Brain microvascular endothelial cell (primary cell): ENCODE results near the gene ALKBH5.

ENCODE experiments used
- DNase-seq: peaks from one replicate; pipeline ENCODE4 v3.0.0-alpha.2; 2020
- H3K27ac ChIP-seq: fragments of 250-450 bp; sonication (Bioruptor Pico); 2 replicates; pipeline ENCODE4 v1.5.1; 2020; ENCODE audit warnings: mild to moderate bottlenecking, moderate library complexity
- H3K27me3 ChIP-seq: fragments of 250-450 bp; sonication (Bioruptor Pico); replicated peaks from 2 replicates; pipeline ENCODE4 v1.5.1; 2020; ENCODE audit warnings: mild to moderate bottlenecking
- H3K36me3 ChIP-seq: fragments of 250-450 bp; sonication (Bioruptor Pico); replicated peaks from 2 replicates; pipeline ENCODE4 v1.5.1; 2020; ENCODE audit warnings: mild to moderate bottlenecking
- H3K4me3 ChIP-seq: 2 replicates; pipeline ENCODE4 v1.5.1; 2011; ENCODE audit warnings: low read depth, mild to moderate bottlenecking, control low read depth, low read length, moderate library complexity
- CTCF ChIP-seq: IDR thresholded peaks from 2 replicates; pipeline ENCODE4 v1.5.1; 2011; ENCODE audit warnings: low read depth, mild to moderate bottlenecking, moderate library complexity, low read length, control low read depth, inconsistent platforms; ENCODE audit errors: missing control alignments
- in situ Hi-C: cut with HindIII; loops from 2 replicates; pipeline ENCODE4 v1.10.0; 2017; ENCODE audit warnings: low sequenced_read_pairs, low pct_ligation_motif_present

ALKBH5 gene

GRCh38 chr17:18187821-18188761 lies 4.5 kb downstream of the ALKBH5 start:
- peak overlapping the region; percentile 19 for H3K27ac ChIP-seq
- in situ Hi-C loops: no loop called here
- DNase-seq: no peak

DNA sequence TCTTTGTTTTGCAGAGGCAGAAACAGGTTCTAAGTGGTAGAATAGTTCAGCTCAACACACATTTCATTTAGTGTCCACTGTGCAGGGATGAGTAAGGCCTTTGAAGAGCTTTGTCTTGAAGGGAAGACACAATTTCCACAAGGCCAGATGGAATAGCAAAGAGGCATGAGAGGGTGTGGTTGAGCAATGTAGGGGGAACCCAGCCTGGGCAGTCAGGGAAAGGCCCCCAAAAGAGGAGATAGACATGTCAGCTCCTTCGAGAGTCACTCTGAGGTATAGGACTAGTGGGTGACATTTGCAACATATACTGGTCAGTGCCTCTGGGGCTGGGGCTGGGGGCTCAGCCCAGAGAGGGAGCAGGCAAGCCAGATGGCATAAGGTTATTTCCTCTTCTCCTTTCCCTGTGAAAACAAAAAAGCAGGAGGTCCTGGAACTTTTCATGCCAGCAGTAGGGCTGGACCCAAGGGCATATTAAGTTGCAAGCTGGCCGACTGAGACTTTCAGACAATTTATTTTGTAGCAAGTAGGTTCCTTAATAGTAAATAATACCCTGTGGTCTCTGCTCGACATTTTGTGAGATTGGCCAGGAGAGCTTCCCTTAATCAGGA lies 7.1 kb downstream of the ALKBH5 start:
- Histone ChIP-seq H3K27me3 (no peaks in the 10 kb centered on the region), H3K27ac (no peak overlapping the region), H3K36me3 (peaks cover 11% of the 10 kb centered on the region), H3K4me3 (no peak overlapping the region)
- no peak for DNase-seq
- in situ Hi-C loops: no loop called here
- no peak for TF ChIP-seq CTCF

More at GRCh38 chr17:18187821-18188761, 4.5 kb downstream of the ALKBH5 start:
- Histone ChIP-seq H3K4me3 (peak overlapping the region; percentile 87), H3K36me3 (peaks cover 2% of the 10 kb centered on the region), H3K27me3 (no peaks in the 10 kb centered on the region)
- no peak for TF ChIP-seq CTCF

DNA sequence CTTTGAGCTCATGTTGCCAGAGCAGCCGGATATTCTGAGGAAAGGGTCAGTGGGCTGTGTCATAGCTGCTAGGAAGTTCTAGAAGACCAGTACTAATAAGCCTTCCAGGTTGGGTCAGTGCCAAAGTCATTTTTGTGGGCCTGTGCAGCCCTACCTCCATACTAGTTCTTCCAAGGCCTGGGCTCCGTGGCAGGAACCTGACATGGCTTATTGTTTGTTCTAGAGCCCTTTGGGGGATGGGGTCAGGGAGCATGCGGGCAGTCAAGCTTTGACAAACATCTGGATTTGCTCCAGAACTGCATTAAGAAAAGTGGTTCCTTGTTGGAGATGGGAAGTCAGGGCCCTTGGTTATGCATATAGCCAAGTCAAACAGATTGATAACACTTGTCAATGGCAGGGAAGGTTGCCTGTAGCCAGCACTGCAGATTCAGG lies 7.6 kb downstream of the ALKBH5 start:
- DNase-seq: no peak
- in situ Hi-C loops: no loop called here

GRCh38 chr17:18191967-18192366 lies 8.3 kb downstream of the ALKBH5 start:
- in situ Hi-C loops: no loop called here

More for the DNA sequence above, 7.6 kb downstream of the ALKBH5 start:
- Histone ChIP-seq H3K27me3 (no peaks in the 10 kb centered on the region), H3K36me3 (peaks cover 14% of the 10 kb centered on the region), H3K4me3 (no peak overlapping the region), H3K27ac (no peak overlapping the region)
- TF ChIP-seq CTCF: no peak

DNA sequence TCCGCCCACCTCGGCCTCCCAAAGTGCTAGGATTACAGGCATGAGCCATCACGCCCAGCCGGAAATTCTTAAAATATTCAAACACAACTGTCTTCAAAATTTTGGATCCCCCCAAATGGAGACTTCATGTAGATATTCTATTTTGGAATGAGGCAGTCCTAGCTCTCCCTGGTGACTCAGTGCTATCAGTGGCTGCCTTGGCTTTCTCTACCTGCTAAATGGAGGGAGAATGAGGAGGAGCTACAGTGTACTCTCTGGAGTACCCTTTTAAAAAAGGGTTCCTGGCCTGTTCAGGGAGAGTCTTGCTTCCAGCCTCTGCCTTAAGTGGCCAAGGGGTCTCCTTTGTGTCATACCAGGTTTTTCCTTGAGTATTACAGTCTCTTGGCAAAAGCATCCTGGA lies 10.8 kb downstream of the ALKBH5 start:
- no peak overlapping the region for H3K27ac ChIP-seq
- in situ Hi-C loops: no loop called here
- H3K4me3 ChIP-seq: no peak overlapping the region
- no peak for TF ChIP-seq CTCF
- no peak for DNase-seq
- no peaks in the 10 kb centered on the region for H3K27me3 ChIP-seq
- H3K36me3 ChIP-seq: peaks cover 32% of the 10 kb centered on the region

More at GRCh38 chr17:18191967-18192366, 8.3 kb downstream of the ALKBH5 start:
- Histone ChIP-seq H3K4me3 (no peak overlapping the region), H3K36me3 (peaks cover 19% of the 10 kb centered on the region), H3K27me3 (no peaks in the 10 kb centered on the region), H3K27ac (no peak overlapping the region)
- TF ChIP-seq CTCF: peak; percentile 65
- DNase-seq: no peak
